GM12878 (cell line): ENCODE results near the gene COMT. TPM values are rescaled to one million over a fixed set of nuclear protein-coding genes. Genes with fewer than 3 reads are reported as not detected.

Experiments used
- ATAC-seq: fragments of 200-7000 bp; cut with Tn5 transposase; 3 replicates; pipeline ENCODE4 v1.9.1; 2020; ENCODE audit warnings: mild to moderate bottlenecking, moderate library complexity
- BruUV-seq: library from RNA; stranded (reverse); fragments of 400-500 nt; replicated peaks from 2 replicates; lab custom pipeline; 2021; lab: Mats Ljungman, UMichigan
- CTCF ChIA-PET: fragments of 300-600 bp; sonication (Branson Sonifier 250); formaldehyde crosslinking; extraction: SDS; loops from one replicate; lab custom pipeline; 2021; ENCODE audit warnings: inconsistent platforms; lab: Yijun Ruan, JAX
- POLR2A ChIA-PET: fragments of 350-600 bp; formaldehyde crosslinking; extraction: SDS; loops from one replicate; lab custom pipeline; 2021; ENCODE audit warnings: inconsistent platforms; lab: Charles Lee
- RAD21 ChIA-PET: fragments of 300-600 bp; sonication (Branson Sonifier 250); formaldehyde crosslinking; loops from one replicate; lab custom pipeline; 2023; ENCODE audit warnings: antibody characterized with exemption; ENCODE audit not compliant: unreplicated experiment; lab: Charles Lee
- SMC1A ChIA-PET: fragments of 300-600 bp; sonication (Branson Sonifier 250); formaldehyde crosslinking; loops from one replicate; lab custom pipeline; 2023; ENCODE audit not compliant: unreplicated experiment, uncharacterized antibody; lab: Charles Lee
- DNase-seq: peaks from one replicate; pipeline ENCODE4 v3.0.0-alpha.2; 2011; ENCODE audit warnings: low read depth, low spot score
- FAIRE-seq: peaks from 3 replicates; lab custom pipeline; 2011; peaks lifted over from hg19 to GRCh38; lab: Jason Lieb, UNC
- H2AFZ ChIP-seq: 2 replicates; pipeline ENCODE4 v1.6.0; 2011; ENCODE audit warnings: low read depth, low read length, control low read depth; ENCODE audit not compliant: control insufficient read depth
- H3K27ac ChIP-seq: 2 replicates; pipeline ENCODE4 v1.5.1; 2011; ENCODE audit warnings: control low read depth; ENCODE audit not compliant: control insufficient read depth, insufficient read depth
- H3K27me3 ChIP-seq, 2 experiments: replicated peaks in 1 of 2; 2 replicates each; pipeline versions ENCODE4 v1.6.0 to v1.6.1; 2011; ENCODE audit warnings: low read length in 1 of 2; ENCODE audit not compliant: control insufficient read depth in 2 of 2, insufficient read depth in 2 of 2
- H3K36me3 ChIP-seq, 2 experiments: 2 replicates each; pipeline ENCODE4 v1.5.1; 2011; ENCODE audit warnings: low read length in 1 of 2; ENCODE audit not compliant: control insufficient read depth in 2 of 2, insufficient read depth in 2 of 2
- H3K4me1 ChIP-seq: 2 replicates; pipeline ENCODE4 v1.6.1; 2011; ENCODE audit warnings: mild to moderate bottlenecking, low read length, moderate library complexity, mixed read lengths; ENCODE audit not compliant: control insufficient read depth, insufficient read depth
- H3K4me2 ChIP-seq: 2 replicates; pipeline ENCODE4 v1.6.0; 2011; ENCODE audit warnings: control low read depth; ENCODE audit not compliant: control insufficient read depth, insufficient read depth
- H3K4me3 ChIP-seq: fragments of 200-600 bp; sonication (generic); 2 replicates; pipeline ENCODE4 v1.5.1; 2016
- H3K79me2 ChIP-seq: 2 replicates; pipeline ENCODE4 v1.6.0; 2011; ENCODE audit warnings: low read length; ENCODE audit not compliant: control insufficient read depth, insufficient read depth
- H3K9ac ChIP-seq: 2 replicates; pipeline ENCODE4 v1.8.0; 2011; ENCODE audit warnings: low read length, control low read depth, mixed read lengths; ENCODE audit not compliant: control insufficient read depth, insufficient read depth
- H3K9me3 ChIP-seq: replicated peaks from 3 replicates; pipeline ENCODE4 v1.5.1; 2011; ENCODE audit warnings: mild to moderate bottlenecking, low read length; ENCODE audit not compliant: control insufficient read depth, insufficient read depth
- H4K20me1 ChIP-seq: 2 replicates; pipeline ENCODE4 v1.6.0; 2011; ENCODE audit not compliant: control insufficient read depth, insufficient read depth
- ATF7 ChIP-seq: fragments of 450-650 bp; IDR thresholded peaks from 2 replicates; pipeline ENCODE4 v1.6.1; 2016; ENCODE audit warnings: low read depth, mild to moderate bottlenecking
- DPF2 ChIP-seq: fragments of 450-650 bp; IDR thresholded peaks from 2 replicates; pipeline ENCODE4 v1.6.1; 2017; ENCODE audit warnings: mild to moderate bottlenecking
- ESRRA ChIP-seq: IDR thresholded peaks from 2 replicates; pipeline ENCODE4 v1.6.1; 2012; ENCODE audit warnings: mild to moderate bottlenecking, low read length, improper control_type of control experiment
- FOXM1 ChIP-seq: IDR thresholded peaks from 2 replicates; pipeline ENCODE4 v1.6.1; 2012; ENCODE audit warnings: low read depth, mild to moderate bottlenecking, inconsistent platforms, low read length, moderate library complexity
- IRF4 ChIP-seq: IDR thresholded peaks from 2 replicates; pipeline ENCODE4 v1.6.1; 2011; ENCODE audit warnings: low read depth, low read length
- MYC ChIP-seq: IDR thresholded peaks from 2 replicates; pipeline ENCODE4 v1.6.1; 2011; ENCODE audit warnings: mild to moderate bottlenecking, low read length, moderate library complexity, inconsistent platforms; ENCODE audit not compliant: insufficient read depth, insufficient replicate concordance, insufficient read length, severe bottlenecking
- NFIC ChIP-seq: IDR thresholded peaks from 2 replicates; pipeline ENCODE4 v1.6.1; 2012; ENCODE audit warnings: low read depth, mild to moderate bottlenecking, inconsistent platforms, low read length, moderate library complexity
- SMC3 ChIP-seq: IDR thresholded peaks from 2 replicates; pipeline ENCODE4 v1.6.1; 2011; ENCODE audit warnings: low read length, improper control_type of control experiment, borderline replicate concordance
- TARDBP ChIP-seq: IDR thresholded peaks from 2 replicates; pipeline ENCODE4 v1.6.1; 2016; ENCODE audit warnings: borderline replicate concordance
- YY1 ChIP-seq: IDR thresholded peaks from 2 replicates; pipeline ENCODE4 v1.6.1; 2011; ENCODE audit warnings: low read depth, mild to moderate bottlenecking, low read length
- ZNF622 ChIP-seq: fragments of 450-650 bp; IDR thresholded peaks from 2 replicates; pipeline ENCODE4 v1.6.1; 2017; ENCODE audit warnings: mild to moderate bottlenecking, inconsistent platforms
- WGBS: methylation state at CpG from one replicate; pipeline ENCODE4 v1.1.6; 2016; ENCODE audit warnings: low lambda C conversion rate; ENCODE audit not compliant: insufficient replicate concordance, insufficient coverage; ENCODE audit errors: missing lambda C conversion rate; 5-methylcytosine and 5-hydroxymethylcytosine counted together
- in situ Hi-C: fragments of 300-500 bp; cut with MboI; formaldehyde crosslinking; loops from 9 replicates; pipeline ENCODE4 v1.14.3; 2018; ENCODE audit warnings: mixed read lengths
- intact Hi-C: fragments of 100-400 bp; cut with micrococcal nuclease; formaldehyde crosslinking; loops from one replicate; pipeline ENCODE4 v1.14.2; 2022; ENCODE audit not compliant: unreplicated experiment
- polyA plus RNA-seq, 11 experiments: library from polyadenylated mRNA; depleted of rRNA in 4 of 11; unstranded in 6 of 11; stranded (reverse) in 5 of 11; fragments of >200 nt; fragmentation: Nextera tagmentation in 4 of 11; fragmentation: Illumina TruSeq in 1 of 11; extraction: Ambion mirVana in 4 of 11; extraction: Trizol in 1 of 11; gene quantifications; 1 replicate in 1 of 11; 2 replicates in 10 of 11; pipeline versions ENCODE4 v1.2.1 to v1.2.3, GENCODE V29; 2011 to 2016; ENCODE audit warnings: inconsistent platforms in 2 of 11, missing spikeins in 2 of 11, low read depth in 1 of 11
- total RNA-seq, 4 experiments: library from RNA; depleted of rRNA in 3 of 4; stranded (reverse); fragments of >200 nt in 3 of 4; fragmentation: Illumina TruSeq in 1 of 4; extraction: Trizol in 1 of 4; gene quantifications; 2 replicates each; pipeline versions ENCODE4 v1.2.1 to v1.2.3, GENCODE V29; 2013 to 2021
- TF ChIP-seq, protein P1 (sequence below): fragments of 450-650 bp; IDR thresholded peaks from 2 replicates; pipeline ENCODE4 v1.6.1; 2018; ENCODE audit warnings: mild to moderate bottlenecking, low read depth, moderate library complexity; ENCODE audit not compliant: partially characterized antibody
- TF ChIP-seq, protein P2 (sequence below): fragments of 450-650 bp; conservative IDR thresholded peaks from 2 replicates; pipeline ENCODE4 v1.6.1; 2017; ENCODE audit warnings: mild to moderate bottlenecking, moderate library complexity
- TF ChIP-seq, protein P3 (sequence below): fragments of 450-650 bp; IDR thresholded peaks from 2 replicates; pipeline ENCODE4 v1.6.1; 2017; ENCODE audit warnings: mild to moderate bottlenecking, moderate library complexity
- TF ChIP-seq, protein P4 (sequence below): fragments of 450-650 bp; IDR thresholded peaks from 2 replicates; pipeline ENCODE4 v1.6.1; 2016; ENCODE audit warnings: mild to moderate bottlenecking

COMT gene
- total and polyA plus RNA-seq, 10 of the 15 experiments (the other 5 are each of a cell fraction or from before 2014, with no cell fraction given): 4.5 to 152 (median 66.1) TPM

DNA sequence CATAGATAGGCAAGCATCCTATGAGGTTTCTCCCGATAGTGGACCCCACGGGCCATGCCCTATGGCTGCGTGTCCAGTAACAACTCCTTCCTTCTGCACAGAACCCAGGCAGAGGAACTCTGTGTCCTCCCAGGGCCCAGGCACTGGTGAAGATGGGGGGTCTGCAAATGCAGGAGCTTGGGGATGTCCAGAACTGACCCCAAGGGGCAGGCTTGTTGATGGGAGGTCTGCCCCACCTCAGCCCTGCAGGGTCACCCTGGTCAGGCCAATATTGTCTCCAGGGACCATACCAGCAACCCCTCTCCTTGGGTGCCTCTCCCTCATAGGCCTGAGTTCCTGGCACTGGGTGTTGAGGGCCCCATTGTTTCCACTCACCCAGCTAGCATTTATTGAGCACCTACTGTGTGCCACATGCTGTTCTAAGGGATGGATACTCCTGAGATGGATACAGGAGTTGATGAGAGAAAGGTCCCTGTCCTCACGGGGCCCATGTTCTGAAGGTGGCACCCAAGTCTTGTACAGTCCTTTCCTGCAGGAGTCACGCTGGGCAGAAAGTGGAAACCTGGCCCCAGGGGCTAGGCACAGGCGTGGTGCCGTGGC is 26.4 kb downstream of the COMT start:
- H3K9ac ChIP-seq: no peak overlapping the region
- peaks cover 0 to 2% of the 10 kb centered on the region in 2 experiments; a peak in 3 of 4 replicates for H3K36me3 ChIP-seq
- intact Hi-C loops: no loop called here
- no peak overlapping the region for H3K27ac ChIP-seq
- FAIRE-seq: no peak
- 81% methylated on average over 7 of the region's 7 CpGs for WGBS
- no peak for ATAC-seq
- H3K4me1 ChIP-seq: no peaks in the 10 kb centered on the region
- no peak overlapping the region for H3K4me3 ChIP-seq
- TF ChIP-seq ZNF622: no peak
- no peak for TF ChIP-seq ESRRA
- TF ChIP-seq, protein P1, sequence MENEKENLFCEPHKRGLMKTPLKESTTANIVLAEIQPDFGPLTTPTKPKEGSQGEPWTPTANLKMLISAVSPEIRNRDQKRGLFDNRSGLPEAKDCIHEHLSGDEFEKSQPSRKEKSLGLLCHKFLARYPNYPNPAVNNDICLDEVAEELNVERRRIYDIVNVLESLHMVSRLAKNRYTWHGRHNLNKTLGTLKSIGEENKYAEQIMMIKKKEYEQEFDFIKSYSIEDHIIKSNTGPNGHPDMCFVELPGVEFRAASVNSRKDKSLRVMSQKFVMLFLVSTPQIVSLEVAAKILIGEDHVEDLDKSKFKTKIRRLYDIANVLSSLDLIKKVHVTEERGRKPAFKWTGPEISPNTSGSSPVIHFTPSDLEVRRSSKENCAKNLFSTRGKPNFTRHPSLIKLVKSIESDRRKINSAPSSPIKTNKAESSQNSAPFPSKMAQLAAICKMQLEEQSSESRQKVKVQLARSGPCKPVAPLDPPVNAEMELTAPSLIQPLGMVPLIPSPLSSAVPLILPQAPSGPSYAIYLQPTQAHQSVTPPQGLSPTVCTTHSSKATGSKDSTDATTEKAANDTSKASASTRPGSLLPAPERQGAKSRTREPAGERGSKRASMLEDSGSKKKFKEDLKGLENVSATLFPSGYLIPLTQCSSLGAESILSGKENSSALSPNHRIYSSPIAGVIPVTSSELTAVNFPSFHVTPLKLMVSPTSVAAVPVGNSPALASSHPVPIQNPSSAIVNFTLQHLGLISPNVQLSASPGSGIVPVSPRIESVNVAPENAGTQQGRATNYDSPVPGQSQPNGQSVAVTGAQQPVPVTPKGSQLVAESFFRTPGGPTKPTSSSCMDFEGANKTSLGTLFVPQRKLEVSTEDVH: no peak
- no peak for TF ChIP-seq YY1
- no peak for TF ChIP-seq ATF7
- TF ChIP-seq NFIC: no peak
- TF ChIP-seq, protein P2, sequence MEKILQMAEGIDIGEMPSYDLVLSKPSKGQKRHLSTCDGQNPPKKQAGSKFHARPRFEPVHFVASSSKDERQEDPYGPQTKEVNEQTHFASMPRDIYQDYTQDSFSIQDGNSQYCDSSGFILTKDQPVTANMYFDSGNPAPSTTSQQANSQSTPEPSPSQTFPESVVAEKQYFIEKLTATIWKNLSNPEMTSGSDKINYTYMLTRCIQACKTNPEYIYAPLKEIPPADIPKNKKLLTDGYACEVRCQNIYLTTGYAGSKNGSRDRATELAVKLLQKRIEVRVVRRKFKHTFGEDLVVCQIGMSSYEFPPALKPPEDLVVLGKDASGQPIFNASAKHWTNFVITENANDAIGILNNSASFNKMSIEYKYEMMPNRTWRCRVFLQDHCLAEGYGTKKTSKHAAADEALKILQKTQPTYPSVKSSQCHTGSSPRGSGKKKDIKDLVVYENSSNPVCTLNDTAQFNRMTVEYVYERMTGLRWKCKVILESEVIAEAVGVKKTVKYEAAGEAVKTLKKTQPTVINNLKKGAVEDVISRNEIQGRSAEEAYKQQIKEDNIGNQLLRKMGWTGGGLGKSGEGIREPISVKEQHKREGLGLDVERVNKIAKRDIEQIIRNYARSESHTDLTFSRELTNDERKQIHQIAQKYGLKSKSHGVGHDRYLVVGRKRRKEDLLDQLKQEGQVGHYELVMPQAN: no peak
- TF ChIP-seq IRF4: no peak
- no peak for TF ChIP-seq FOXM1
- TF ChIP-seq, protein P3, sequence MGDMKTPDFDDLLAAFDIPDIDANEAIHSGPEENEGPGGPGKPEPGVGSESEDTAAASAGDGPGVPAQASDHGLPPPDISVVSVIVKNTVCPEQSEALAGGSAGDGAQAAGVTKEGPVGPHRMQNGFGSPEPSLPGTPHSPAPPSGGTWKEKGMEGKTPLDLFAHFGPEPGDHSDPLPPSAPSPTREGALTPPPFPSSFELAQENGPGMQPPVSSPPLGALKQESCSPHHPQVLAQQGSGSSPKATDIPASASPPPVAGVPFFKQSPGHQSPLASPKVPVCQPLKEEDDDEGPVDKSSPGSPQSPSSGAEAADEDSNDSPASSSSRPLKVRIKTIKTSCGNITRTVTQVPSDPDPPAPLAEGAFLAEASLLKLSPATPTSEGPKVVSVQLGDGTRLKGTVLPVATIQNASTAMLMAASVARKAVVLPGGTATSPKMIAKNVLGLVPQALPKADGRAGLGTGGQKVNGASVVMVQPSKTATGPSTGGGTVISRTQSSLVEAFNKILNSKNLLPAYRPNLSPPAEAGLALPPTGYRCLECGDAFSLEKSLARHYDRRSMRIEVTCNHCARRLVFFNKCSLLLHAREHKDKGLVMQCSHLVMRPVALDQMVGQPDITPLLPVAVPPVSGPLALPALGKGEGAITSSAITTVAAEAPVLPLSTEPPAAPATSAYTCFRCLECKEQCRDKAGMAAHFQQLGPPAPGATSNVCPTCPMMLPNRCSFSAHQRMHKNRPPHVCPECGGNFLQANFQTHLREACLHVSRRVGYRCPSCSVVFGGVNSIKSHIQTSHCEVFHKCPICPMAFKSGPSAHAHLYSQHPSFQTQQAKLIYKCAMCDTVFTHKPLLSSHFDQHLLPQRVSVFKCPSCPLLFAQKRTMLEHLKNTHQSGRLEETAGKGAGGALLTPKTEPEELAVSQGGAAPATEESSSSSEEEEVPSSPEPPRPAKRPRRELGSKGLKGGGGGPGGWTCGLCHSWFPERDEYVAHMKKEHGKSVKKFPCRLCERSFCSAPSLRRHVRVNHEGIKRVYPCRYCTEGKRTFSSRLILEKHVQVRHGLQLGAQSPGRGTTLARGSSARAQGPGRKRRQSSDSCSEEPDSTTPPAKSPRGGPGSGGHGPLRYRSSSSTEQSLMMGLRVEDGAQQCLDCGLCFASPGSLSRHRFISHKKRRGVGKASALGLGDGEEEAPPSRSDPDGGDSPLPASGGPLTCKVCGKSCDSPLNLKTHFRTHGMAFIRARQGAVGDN: no peak
- TF ChIP-seq SMC3: no peak
- no peak for TF ChIP-seq TARDBP
- TF ChIP-seq, protein P4, sequence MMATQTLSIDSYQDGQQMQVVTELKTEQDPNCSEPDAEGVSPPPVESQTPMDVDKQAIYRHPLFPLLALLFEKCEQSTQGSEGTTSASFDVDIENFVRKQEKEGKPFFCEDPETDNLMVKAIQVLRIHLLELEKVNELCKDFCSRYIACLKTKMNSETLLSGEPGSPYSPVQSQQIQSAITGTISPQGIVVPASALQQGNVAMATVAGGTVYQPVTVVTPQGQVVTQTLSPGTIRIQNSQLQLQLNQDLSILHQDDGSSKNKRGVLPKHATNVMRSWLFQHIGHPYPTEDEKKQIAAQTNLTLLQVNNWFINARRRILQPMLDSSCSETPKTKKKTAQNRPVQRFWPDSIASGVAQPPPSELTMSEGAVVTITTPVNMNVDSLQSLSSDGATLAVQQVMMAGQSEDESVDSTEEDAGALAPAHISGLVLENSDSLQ: no peak
- TF ChIP-seq DPF2: no peak
- TF ChIP-seq MYC: no peak
- no TSS peak for BruUV-seq
- H3K79me2 ChIP-seq: no peaks in the 10 kb centered on the region
- POLR2A ChIA-PET: no interaction called here
- no peak overlapping the region for H3K4me2 ChIP-seq
- CTCF ChIA-PET: interaction anchor here (2.4 kb wide), 1 partner anchor 162 kb away, joined by 7 read pairs; no protein-coding TSS in a partner anchor
- no peak overlapping the region for H2AFZ ChIP-seq
- in situ Hi-C loops: no loop called here
- no peaks in the 10 kb centered on the region for H3K9me3 ChIP-seq
- H3K27me3 ChIP-seq: no peaks in the 10 kb centered on the region
- SMC1A ChIA-PET: no interaction called here
- no peaks in the 10 kb centered on the region for H4K20me1 ChIP-seq
- RAD21 ChIA-PET: no interaction called here
- no peak for DNase-seq
